HEK293 (cell line): ENCODE results near the gene RRP1B.

Source experiments
- EGR2 ChIP-seq: fragments of 450-650 bp; formaldehyde crosslinking; IDR thresholded peaks from 2 replicates; pipeline ENCODE4 v1.5.1; 2016; ENCODE audit warnings: low read depth, missing biosample characterization, missing genetic modification characterization
- KLF7 ChIP-seq: fragments of 450-650 bp; formaldehyde crosslinking; IDR thresholded peaks from 2 replicates; pipeline ENCODE4 v1.5.1; 2016; ENCODE audit warnings: missing biosample characterization, missing genetic modification characterization, borderline replicate concordance
- OSR2 ChIP-seq: fragments of 450-650 bp; formaldehyde crosslinking; IDR thresholded peaks from 2 replicates; pipeline ENCODE4 v1.5.1; 2016; ENCODE audit warnings: missing biosample characterization, missing genetic modification characterization
- ZBTB1 ChIP-seq: fragments of 450-650 bp; formaldehyde crosslinking; IDR thresholded peaks from 2 replicates; pipeline ENCODE4 v1.5.1; 2016; ENCODE audit warnings: missing biosample characterization, missing genetic modification characterization
- ZBTB17 ChIP-seq: fragments of 450-650 bp; formaldehyde crosslinking; IDR thresholded peaks from 2 replicates; pipeline ENCODE4 v1.5.1; 2016; ENCODE audit warnings: missing biosample characterization, missing genetic modification characterization
- ZBTB20 ChIP-seq: fragments of 450-650 bp; formaldehyde crosslinking; IDR thresholded peaks from 2 replicates; pipeline ENCODE4 v1.5.1; 2016; ENCODE audit warnings: missing biosample characterization, missing genetic modification characterization
- ZBTB7A ChIP-seq: fragments of 450-650 bp; formaldehyde crosslinking; IDR thresholded peaks from 2 replicates; pipeline ENCODE4 v1.5.1; 2016; ENCODE audit warnings: low read depth, missing biosample characterization, missing genetic modification characterization
- ZFHX2 ChIP-seq: fragments of 450-650 bp; formaldehyde crosslinking; conservative IDR thresholded peaks from 2 replicates; pipeline ENCODE4 v1.5.1; 2016; ENCODE audit warnings: missing biosample characterization, missing genetic modification characterization
- ZFP37 ChIP-seq: fragments of 450-650 bp; formaldehyde crosslinking; IDR thresholded peaks from 2 replicates; pipeline ENCODE4 v1.5.1; 2016; ENCODE audit warnings: missing biosample characterization, missing genetic modification characterization
- ZNF114 ChIP-seq: fragments of 450-650 bp; formaldehyde crosslinking; IDR thresholded peaks from 2 replicates; pipeline ENCODE4 v1.5.0; 2017; ENCODE audit warnings: missing biosample characterization, missing genetic modification characterization
- ZNF132 ChIP-seq: fragments of 450-650 bp; formaldehyde crosslinking; IDR thresholded peaks from 2 replicates; pipeline ENCODE4 v1.5.1; 2017; ENCODE audit warnings: missing biosample characterization, missing genetic modification characterization, borderline replicate concordance
- ZNF138 ChIP-seq: fragments of 450-650 bp; formaldehyde crosslinking; IDR thresholded peaks from 2 replicates; pipeline ENCODE4 v1.5.1; 2016; ENCODE audit warnings: missing biosample characterization, missing genetic modification characterization, borderline replicate concordance
- ZNF140 ChIP-seq: fragments of 450-650 bp; formaldehyde crosslinking; IDR thresholded peaks from 2 replicates; pipeline ENCODE4 v1.5.1; 2016; ENCODE audit warnings: missing biosample characterization, missing genetic modification characterization
- ZNF155 ChIP-seq: fragments of 450-650 bp; formaldehyde crosslinking; IDR thresholded peaks from 2 replicates; pipeline ENCODE4 v1.5.1; 2016; ENCODE audit warnings: missing biosample characterization, missing genetic modification characterization
- ZNF184 ChIP-seq: fragments of 450-650 bp; IDR thresholded peaks from 2 replicates; pipeline ENCODE4 v1.5.1; 2018; ENCODE audit warnings: missing biosample characterization, mild to moderate bottlenecking, missing genetic modification characterization
- ZNF24 ChIP-seq: fragments of 450-650 bp; formaldehyde crosslinking; IDR thresholded peaks from 2 replicates; pipeline ENCODE4 v1.5.1; 2016; ENCODE audit warnings: missing biosample characterization, missing genetic modification characterization
- ZNF366 ChIP-seq: fragments of 450-650 bp; formaldehyde crosslinking; conservative IDR thresholded peaks from 2 replicates; pipeline ENCODE4 v1.5.1; 2016; ENCODE audit warnings: missing biosample characterization, missing genetic modification characterization
- ZNF423 ChIP-seq: fragments of 450-650 bp; formaldehyde crosslinking; IDR thresholded peaks from 2 replicates; pipeline ENCODE4 v1.5.1; 2016; ENCODE audit warnings: missing biosample characterization, missing genetic modification characterization
- ZNF596 ChIP-seq: fragments of 450-650 bp; IDR thresholded peaks from 2 replicates; pipeline ENCODE4 v1.5.0; 2018; ENCODE audit warnings: missing biosample characterization, mild to moderate bottlenecking, missing genetic modification characterization, moderate library complexity
- ZSCAN23 ChIP-seq: fragments of 450-650 bp; formaldehyde crosslinking; IDR thresholded peaks from 2 replicates; pipeline ENCODE4 v1.5.1; 2016; ENCODE audit warnings: missing biosample characterization, missing genetic modification characterization
- ZXDB ChIP-seq: fragments of 450-650 bp; formaldehyde crosslinking; IDR thresholded peaks from 2 replicates; pipeline ENCODE4 v1.5.1; 2016; ENCODE audit warnings: missing biosample characterization, missing genetic modification characterization
- TF ChIP-seq, protein P1 (sequence below): fragments of 450-650 bp; formaldehyde crosslinking; IDR thresholded peaks from 2 replicates; pipeline ENCODE4 v1.5.1; 2016; ENCODE audit warnings: missing biosample characterization, missing genetic modification characterization
- TF ChIP-seq, protein P2 (sequence below): fragments of 450-650 bp; formaldehyde crosslinking; IDR thresholded peaks from 2 replicates; pipeline ENCODE4 v1.5.1; 2017; ENCODE audit warnings: missing biosample characterization, missing genetic modification characterization
- TF ChIP-seq, protein P3 (sequence below): fragments of 450-650 bp; formaldehyde crosslinking; IDR thresholded peaks from 2 replicates; pipeline ENCODE4 v1.5.1; 2016; ENCODE audit warnings: missing biosample characterization, missing genetic modification characterization
- TF ChIP-seq, protein P4 (sequence below): fragments of 450-650 bp; formaldehyde crosslinking; IDR thresholded peaks from 2 replicates; pipeline ENCODE4 v1.5.1; 2016; ENCODE audit warnings: missing biosample characterization, missing genetic modification characterization
- TF ChIP-seq, protein P5 (sequence below): fragments of 450-650 bp; formaldehyde crosslinking; IDR thresholded peaks from 2 replicates; pipeline ENCODE4 v1.5.1; 2017; ENCODE audit warnings: missing biosample characterization, missing genetic modification characterization
- TF ChIP-seq, protein P6 (sequence below): fragments of 450-650 bp; formaldehyde crosslinking; IDR thresholded peaks from 2 replicates; pipeline ENCODE4 v1.5.1; 2016; ENCODE audit warnings: missing biosample characterization, missing genetic modification characterization

The RRP1B gene

DNA sequence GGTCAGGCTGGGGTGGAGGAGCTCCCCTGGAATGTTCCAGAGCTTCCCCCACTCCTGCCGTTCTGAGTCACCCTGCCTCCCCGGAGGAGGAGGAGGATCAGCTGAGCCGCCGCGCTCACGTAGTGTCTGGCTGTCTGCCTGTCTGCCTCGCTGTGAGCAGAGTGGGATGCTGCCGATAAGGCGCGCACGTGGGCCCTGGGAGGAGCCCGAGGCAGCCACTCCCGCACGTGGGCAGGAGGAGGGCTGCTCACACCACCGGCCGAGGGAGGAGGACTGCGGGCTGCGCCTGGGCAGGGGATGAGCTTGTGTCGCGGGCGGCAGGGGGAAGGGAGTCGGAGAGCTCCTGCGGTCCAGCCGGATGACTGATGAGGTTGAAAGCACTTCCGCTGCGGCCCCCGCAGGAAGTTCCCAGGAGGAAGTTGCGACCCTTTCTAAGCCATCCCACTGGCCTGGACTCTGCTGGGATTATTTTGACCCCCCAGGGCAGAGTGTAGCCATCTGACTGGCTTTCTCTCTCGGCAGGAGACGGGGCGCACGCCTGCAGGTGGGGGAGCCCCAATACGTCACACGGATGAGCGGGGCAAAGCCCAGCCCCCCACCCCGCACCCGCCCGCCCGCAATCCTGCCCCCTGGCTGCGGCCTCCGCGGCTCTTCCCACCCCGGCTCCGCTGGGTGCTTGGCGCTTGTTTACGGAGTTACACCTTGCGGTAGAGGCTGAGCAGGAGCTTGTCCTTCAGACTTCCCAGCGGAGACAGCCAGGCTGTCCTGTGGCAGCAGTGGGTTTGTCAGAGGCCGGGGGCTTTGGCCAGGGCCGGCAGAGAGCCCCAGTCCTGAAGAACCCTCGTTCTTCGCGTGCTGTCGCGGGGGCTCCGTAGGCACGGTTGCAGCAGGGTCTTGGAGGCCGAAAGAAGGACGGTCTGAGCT is 69.4 kb downstream of the RRP1B start (continued):
- TF ChIP-seq KLF7 (tag by site-specific recombination) (peak; percentile 83; the same call in 1 of the 2 replicates), OSR2 (tag by site-specific recombination) (peak; percentile 78), ZNF24 (tag by site-specific recombination) (peak; percentile 95), ZSCAN23 (tag by site-specific recombination) (peak; percentile 98), ZBTB7A (tag by site-specific recombination) (0 out of 2 replicates have a peak, but pooled peaks have one; percentile 30), EGR2 (tag by site-specific recombination) (peak; percentile 100), ZNF114 (tag by site-specific recombination) (no peak), ZNF155 (no peak), ZNF366 (tag by site-specific recombination) (peak; percentile 93), ZNF138 (tag by site-specific recombination) (no peak), ZNF423 (peak; percentile 74), ZFP37 (tag by site-specific recombination) (peak; percentile 94), ZNF596 (tag by site-specific recombination) (no peak), ZBTB1 (tag by site-specific recombination) (peak; percentile 49; the same call in 1 of the 2 replicates), ZXDB (peak; percentile 97), ZBTB20 (tag by site-specific recombination) (peak; percentile 80), ZFHX2 (peak; percentile 100), ZNF132 (tag by site-specific recombination) (no peak), ZNF140 (tag by site-specific recombination) (no peak), ZNF184 (peak; percentile 71), ZBTB17 (tag by site-specific recombination) (peak; percentile 98)
- TF ChIP-seq, protein P1, sequence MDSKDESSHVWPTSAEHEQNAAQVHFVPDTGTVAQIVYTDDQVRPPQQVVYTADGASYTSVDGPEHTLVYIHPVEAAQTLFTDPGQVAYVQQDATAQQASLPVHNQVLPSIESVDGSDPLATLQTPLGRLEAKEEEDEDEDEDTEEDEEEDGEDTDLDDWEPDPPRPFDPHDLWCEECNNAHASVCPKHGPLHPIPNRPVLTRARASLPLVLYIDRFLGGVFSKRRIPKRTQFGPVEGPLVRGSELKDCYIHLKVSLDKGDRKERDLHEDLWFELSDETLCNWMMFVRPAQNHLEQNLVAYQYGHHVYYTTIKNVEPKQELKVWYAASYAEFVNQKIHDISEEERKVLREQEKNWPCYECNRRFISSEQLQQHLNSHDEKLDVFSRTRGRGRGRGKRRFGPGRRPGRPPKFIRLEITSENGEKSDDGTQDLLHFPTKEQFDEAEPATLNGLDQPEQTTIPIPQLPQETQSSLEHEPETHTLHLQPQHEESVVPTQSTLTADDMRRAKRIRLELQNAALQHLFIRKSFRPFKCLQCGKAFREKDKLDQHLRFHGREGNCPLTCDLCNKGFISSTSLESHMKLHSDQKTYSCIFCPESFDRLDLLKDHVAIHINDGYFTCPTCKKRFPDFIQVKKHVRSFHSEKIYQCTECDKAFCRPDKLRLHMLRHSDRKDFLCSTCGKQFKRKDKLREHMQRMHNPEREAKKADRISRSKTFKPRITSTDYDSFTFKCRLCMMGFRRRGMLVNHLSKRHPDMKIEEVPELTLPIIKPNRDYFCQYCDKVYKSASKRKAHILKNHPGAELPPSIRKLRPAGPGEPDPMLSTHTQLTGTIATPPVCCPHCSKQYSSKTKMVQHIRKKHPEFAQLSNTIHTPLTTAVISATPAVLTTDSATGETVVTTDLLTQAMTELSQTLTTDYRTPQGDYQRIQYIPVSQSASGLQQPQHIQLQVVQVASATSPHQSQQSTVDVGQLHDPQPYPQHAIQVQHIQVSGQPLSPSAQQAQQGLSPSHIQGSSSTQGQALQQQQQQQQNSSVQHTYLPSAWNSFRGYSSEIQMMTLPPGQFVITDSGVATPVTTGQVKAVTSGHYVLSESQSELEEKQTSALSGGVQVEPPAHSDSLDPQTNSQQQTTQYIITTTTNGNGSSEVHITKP, result peak; percentile 96
- TF ChIP-seq, protein P2, sequence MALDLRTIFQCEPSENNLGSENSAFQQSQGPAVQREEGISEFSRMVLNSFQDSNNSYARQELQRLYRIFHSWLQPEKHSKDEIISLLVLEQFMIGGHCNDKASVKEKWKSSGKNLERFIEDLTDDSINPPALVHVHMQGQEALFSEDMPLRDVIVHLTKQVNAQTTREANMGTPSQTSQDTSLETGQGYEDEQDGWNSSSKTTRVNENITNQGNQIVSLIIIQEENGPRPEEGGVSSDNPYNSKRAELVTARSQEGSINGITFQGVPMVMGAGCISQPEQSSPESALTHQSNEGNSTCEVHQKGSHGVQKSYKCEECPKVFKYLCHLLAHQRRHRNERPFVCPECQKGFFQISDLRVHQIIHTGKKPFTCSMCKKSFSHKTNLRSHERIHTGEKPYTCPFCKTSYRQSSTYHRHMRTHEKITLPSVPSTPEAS (tag by site-specific recombination), result peak; percentile 69
- TF ChIP-seq, protein P3, sequence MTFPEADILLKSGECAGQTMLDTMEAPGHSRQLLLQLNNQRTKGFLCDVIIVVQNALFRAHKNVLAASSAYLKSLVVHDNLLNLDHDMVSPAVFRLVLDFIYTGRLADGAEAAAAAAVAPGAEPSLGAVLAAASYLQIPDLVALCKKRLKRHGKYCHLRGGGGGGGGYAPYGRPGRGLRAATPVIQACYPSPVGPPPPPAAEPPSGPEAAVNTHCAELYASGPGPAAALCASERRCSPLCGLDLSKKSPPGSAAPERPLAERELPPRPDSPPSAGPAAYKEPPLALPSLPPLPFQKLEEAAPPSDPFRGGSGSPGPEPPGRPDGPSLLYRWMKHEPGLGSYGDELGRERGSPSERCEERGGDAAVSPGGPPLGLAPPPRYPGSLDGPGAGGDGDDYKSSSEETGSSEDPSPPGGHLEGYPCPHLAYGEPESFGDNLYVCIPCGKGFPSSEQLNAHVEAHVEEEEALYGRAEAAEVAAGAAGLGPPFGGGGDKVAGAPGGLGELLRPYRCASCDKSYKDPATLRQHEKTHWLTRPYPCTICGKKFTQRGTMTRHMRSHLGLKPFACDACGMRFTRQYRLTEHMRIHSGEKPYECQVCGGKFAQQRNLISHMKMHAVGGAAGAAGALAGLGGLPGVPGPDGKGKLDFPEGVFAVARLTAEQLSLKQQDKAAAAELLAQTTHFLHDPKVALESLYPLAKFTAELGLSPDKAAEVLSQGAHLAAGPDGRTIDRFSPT (tag by site-specific recombination), result peak; percentile 73
- TF ChIP-seq, protein P4, sequence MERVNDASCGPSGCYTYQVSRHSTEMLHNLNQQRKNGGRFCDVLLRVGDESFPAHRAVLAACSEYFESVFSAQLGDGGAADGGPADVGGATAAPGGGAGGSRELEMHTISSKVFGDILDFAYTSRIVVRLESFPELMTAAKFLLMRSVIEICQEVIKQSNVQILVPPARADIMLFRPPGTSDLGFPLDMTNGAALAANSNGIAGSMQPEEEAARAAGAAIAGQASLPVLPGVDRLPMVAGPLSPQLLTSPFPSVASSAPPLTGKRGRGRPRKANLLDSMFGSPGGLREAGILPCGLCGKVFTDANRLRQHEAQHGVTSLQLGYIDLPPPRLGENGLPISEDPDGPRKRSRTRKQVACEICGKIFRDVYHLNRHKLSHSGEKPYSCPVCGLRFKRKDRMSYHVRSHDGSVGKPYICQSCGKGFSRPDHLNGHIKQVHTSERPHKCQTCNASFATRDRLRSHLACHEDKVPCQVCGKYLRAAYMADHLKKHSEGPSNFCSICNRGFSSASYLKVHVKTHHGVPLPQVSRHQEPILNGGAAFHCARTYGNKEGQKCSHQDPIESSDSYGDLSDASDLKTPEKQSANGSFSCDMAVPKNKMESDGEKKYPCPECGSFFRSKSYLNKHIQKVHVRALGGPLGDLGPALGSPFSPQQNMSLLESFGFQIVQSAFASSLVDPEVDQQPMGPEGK (tag by site-specific recombination), result peak; percentile 98
- TF ChIP-seq, protein P5, sequence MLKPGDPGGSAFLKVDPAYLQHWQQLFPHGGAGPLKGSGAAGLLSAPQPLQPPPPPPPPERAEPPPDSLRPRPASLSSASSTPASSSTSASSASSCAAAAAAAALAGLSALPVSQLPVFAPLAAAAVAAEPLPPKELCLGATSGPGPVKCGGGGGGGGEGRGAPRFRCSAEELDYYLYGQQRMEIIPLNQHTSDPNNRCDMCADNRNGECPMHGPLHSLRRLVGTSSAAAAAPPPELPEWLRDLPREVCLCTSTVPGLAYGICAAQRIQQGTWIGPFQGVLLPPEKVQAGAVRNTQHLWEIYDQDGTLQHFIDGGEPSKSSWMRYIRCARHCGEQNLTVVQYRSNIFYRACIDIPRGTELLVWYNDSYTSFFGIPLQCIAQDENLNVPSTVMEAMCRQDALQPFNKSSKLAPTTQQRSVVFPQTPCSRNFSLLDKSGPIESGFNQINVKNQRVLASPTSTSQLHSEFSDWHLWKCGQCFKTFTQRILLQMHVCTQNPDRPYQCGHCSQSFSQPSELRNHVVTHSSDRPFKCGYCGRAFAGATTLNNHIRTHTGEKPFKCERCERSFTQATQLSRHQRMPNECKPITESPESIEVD (tag by site-specific recombination), result no peak
- TF ChIP-seq, protein P6, sequence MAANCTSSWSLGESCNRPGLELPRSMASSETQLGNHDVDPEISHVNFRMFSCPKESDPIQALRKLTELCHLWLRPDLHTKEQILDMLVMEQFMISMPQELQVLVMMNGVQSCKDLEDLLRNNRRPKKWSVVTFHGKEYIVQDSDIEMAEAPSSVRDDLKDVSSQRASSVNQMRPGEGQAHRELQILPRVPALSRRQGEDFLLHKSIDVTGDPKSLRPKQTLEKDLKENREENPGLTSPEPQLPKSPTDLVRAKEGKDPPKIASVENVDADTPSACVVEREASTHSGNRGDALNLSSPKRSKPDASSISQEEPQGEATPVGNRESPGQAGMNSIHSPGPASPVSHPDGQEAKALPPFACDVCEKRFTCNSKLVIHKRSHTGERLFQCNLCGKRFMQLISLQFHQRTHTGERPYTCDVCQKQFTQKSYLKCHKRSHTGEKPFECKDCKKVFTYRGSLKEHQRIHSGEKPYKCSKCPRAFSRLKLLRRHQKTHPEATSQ, result peak; percentile 100
